ENCODE data around the gene HOMEZ.
"Not testable (repeated sequence)": the region's sequence is repeated elsewhere in the genome, so short reads cannot be mapped to it uniquely, and the experiment has no call there.

The HOMEZ gene

GRCh38 chr14:23275412-23275811 is 10.5 kb downstream of the HOMEZ start:
- DNase-seq = no peak

DNA sequence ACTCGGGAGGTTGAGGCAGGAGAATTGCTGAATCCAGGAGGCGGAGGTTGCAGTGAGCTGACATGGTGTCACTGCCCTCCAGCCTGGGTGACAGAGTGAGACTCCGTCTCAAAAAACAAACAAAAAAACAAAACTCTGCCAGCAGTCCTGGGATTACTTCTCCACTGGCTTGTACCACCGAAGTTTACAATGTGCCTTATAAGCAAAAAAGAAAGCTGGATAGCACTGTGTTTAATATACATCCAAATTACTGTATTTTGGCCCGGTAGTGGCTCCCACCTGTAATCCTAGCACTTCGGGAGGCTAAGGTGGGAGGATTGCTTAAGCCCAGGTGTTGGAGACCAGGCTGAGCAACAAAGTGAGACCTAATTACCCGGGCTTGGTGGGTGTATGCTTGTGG is 16.7 kb downstream of the HOMEZ start:
- DNase-seq = no peak

DNA sequence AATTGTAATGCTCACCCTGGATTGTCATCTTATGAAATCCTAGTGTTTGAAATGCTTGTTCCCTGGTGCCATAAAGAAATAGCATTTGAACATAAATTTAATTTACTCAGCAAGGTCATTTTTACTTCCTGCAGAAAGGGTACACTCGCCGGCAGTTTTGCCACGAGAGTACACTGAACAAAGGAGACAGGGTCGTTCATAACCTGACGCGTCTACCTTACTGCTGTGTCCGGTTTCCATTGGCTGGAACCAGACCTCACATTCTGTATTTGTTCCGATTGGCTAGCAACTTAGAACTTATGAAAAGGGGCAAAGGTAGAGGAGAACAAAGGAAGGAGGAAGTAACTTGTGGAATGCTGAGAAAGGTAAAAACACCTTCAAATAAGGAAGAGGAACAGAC is 25.1 kb downstream of the HOMEZ start:
- DNase-seq = not testable (repeated sequence)

DNA sequence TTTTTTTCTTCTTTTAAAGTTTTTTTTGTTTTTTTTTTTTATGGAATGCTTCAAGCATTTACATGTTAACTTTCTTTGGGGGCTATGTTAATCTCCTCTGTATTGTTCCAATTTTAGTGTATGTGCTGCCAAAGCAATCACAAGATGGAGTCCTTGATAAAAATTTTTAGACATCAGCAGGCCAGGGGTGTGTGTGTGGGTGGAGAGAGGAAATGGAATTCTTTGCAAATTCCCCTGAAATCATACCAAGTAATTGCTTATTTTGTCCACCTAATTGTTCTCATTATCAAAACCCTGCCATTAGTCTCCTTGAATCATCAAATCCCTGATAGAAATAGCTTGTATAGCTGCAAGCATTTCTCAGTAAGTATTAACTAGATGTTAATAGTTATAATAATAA is 26.5 kb downstream of the HOMEZ start:
- no peak for DNase-seq

- no peak for DNase-seq
These were observed 27.7 kb downstream of the HOMEZ start for GRCh38 chr14:23258256-23258655.

- no peak for DNase-seq
These were observed 33.3 kb downstream of the HOMEZ start for GRCh38 chr14:23252420-23253333.

DNA sequence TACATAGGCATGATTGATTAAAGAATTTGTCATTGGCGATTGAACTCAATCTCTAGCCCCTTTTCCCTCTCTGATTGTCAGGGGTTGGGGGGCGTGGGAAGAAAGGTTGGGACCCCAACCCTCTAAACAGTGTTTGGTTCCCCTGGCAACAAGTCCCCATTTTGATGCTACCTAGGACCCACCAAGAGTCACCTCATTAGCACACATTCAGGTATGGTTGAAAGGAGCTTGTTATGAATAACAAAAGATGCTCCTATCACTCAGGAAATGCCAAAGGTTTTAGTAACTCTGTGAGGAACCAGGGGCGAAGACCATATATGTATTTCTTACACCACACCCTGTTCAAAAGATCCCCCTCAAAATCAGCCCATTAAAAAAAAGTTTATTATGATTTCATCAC is 33.9 kb downstream of the HOMEZ start:
- DNase-seq = no peak

DNA sequence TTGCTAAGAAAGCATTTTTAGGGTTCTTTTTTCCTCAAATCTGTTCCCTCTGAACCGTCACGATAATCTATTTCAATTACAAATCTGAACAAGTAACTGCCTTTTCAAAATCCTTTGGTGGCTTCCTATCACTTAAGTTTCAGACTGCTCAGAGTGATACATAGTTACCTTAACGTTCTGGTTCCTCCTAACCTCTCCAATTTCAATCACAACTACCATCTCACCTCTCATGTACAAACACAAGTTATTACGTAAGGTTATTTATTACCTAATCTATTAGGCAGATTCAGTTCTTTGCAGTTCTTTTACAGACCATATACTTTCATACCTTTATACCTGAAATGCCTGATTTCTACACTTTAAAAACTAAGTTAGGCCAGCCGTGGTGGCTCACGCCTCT is 36.1 kb downstream of the HOMEZ start:
- no peak for DNase-seq

GRCh38 chr14:23248601-23249000 is 37.3 kb downstream of the HOMEZ start:
- no peak for DNase-seq

- DNase-seq = no peak
These were observed 40.6 kb downstream of the HOMEZ start for GRCh38 chr14:23245282-23245681.

GRCh38 chr14:23243066-23243465 is 42.9 kb downstream of the HOMEZ start:
- DNase-seq = no peak

DNA sequence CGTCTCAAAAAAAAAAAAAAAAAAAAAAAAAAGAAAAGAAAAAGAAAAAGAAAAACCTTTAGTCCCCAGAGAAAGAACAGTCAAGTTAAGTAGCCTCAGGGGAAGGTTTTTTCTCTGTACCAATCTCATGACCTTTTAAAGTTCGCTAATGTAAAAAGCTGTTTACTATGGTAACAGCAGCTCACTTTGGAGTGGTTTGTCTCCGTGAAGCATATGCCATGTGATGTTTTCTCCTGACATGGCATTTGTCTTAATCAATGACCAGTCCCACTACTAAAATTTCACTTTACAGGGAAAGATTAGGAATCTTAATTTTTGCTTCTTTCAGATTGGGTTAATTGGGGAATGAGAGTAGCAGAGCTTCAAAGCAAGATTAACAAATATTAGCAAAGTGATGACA is 43.9 kb downstream of the HOMEZ start:
- DNase-seq = no peak

- DNase-seq = not testable (repeated sequence)
These were observed 44.7 kb downstream of the HOMEZ start for GRCh38 chr14:23241061-23241715.

DNA sequence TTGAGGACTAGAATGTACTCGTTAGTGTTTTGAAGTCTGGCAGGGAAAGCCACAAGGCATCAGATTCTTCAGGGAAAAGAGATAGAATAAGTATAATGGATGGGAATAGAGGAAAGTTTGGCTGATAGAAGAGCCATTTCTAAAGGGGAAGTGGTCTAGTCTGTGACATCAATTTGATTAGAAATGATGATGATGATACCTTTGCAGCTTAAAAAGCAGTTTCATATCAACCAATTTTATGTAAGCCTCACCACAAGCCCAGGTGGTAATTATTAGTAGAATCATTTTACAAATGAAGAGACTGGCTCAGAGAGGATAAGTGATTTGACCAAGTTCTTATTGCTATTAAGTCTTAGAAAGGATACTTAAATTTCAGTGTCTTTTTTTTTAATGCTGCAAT is 45.3 kb downstream of the HOMEZ start:
- no peak for DNase-seq

DNA sequence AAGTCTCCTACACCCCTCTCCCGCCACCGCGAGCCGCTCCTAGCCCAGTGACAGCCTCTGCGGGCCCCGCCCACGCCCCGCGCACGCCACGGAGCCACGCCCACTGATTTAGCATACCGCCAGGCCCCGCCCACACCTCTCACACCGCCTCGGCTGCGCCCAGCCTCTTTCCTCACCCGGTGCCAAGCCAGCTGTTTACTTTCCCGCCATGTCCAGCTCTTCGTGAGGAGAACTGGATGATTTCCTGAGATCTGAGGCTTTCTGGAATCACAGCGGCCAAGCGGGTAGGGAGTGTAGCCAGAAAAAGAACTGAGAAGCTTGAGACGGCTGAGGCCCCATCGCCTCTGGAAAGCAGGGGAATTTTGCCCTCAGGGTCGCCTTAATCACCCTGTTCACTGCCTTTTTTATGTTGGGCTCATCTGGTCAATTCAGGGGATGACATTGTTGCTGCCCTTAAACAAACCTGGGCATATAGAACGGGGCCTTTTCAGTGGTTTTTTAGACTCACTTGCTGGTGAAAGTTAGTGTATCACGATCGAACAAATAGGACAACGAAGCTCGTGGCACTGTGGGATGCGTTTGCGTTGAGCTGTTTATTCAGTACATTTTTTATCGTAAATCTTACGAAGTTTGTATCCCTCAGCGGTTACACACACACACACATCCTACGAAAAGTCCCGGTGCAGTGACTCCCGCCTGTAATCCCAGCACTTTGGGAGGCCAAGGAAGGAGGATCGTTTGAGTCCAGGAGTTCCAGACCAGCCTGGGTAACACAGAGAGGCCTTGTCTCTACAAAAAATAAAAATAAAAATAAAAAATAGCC is 47.9 kb downstream of the HOMEZ start, which contains the start of gene RNF212B:
Gene RNF212B (plus strand): TSS at position 165 of the 823 bp plus-strand sequence. CDS start 2,410 bp downstream, outside the sequence.
- peak; percentile 72 for DNase-seq

GRCh38 chr14:23232241-23232808 is 53.6 kb downstream of the HOMEZ start:
- DNase-seq = not testable (repeated sequence)

GRCh38 chr14:23228812-23229211 is 57.1 kb downstream of the HOMEZ start:
- DNase-seq = no peak

- DNase-seq = no peak
These were observed 58.4 kb downstream of the HOMEZ start for GRCh38 chr14:23227566-23227965.

DNA sequence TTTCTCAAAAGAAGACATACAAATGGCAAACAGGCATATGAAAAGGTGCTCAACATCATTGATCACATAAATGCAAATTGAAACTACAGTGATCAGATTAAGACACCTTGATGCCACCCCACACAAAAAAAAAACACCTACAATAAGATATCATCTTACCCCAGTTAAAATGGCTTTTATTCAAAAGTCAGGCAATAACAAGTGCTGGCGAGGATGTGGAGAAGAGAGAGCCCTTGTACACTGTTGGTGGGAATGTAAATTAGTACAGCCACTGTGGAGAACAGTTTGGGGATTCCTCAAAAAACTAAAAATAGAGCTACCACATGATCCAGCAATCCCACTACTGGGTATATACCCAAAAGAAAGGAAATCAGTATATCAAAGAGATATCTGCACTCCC is 61.0 kb downstream of the HOMEZ start:
- not testable (repeated sequence) for DNase-seq
